ENCODE results near the gene TMEM238. TPM values are rescaled to one million over a fixed set of nuclear protein-coding genes. Genes with fewer than 3 reads are reported as not detected.

Gene TMEM238
- total RNA-seq, result 5.9 TPM

DNA sequence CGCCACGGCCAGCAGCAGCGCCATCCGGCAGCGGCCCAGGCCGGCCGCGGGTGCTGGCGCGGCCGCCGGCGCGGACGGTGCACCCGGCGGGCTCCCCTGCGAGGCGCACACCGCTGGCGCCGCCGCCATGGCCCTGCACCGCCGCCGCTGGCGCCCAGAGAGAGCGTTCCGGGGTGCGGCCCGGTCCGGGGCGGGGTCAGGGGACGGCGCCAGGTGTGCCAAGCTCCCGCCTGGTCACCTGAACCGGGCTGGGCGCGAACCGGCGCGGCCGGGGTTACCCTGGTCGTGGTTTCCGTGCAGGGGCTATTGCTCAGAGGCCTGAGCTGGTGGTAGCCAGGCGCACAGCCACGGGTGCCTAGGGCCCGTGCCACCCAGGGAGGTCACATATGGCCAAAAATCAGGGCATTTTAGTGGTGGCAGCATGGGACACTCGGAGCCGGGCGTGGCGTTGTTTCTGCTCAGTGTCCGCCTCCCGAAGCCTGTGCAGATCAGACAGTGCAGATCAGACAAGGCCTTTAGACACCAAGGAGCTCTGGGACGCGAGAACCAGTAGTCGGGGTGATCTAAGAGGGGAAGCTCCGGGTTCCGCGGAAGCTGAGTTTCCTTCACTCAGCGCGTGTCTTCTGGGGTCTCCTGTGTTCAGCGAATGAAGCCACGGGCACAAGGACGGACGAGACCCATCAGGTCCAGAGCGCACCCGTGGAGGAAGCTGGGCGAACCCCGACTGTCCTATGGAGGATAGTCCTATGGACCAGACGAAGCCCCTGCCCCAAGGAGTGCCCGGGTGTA, at the start of gene TMEM238:
Gene TMEM238, minus strand, starts transcription at position 162 of the 789 bp plus-strand sequence. Its CDS starts 33 bp downstream, at position 129.
- DNase-seq (ENCODE audit: extremely low spot score in 2 of 2), result no peak
- H3K36me3 ChIP-seq, result peaks cover 0 to 22% of the 10 kb centered on the region in 2 donors
- H3K27me3 ChIP-seq, result no peaks in the 10 kb centered on the region
- peaks cover 50% of the 10 kb centered on the region for H3K4me1 ChIP-seq
- H3K4me3 ChIP-seq, result peak within 1 kb of the TSS; percentile 70 to 76
- H3K9me3 ChIP-seq, result no peaks in the 10 kb centered on the region
- H3K27ac ChIP-seq, result peak within 1 kb of the TSS; percentile 96
- TF ChIP-seq POLR2A (IDR thresholded peaks at IDR 0.05), result no peak
- TF ChIP-seq CTCF (IDR thresholded peaks at IDR 0.05), result no peak
- no peak for TF ChIP-seq POLR2AphosphoS5 (IDR thresholded peaks at IDR 0.05; ENCODE audit: insufficient read depth in 1 of 2, low read depth in 1 of 2)
- intact Hi-C loops (cut with DNase I), result loop anchor here (2.0 kb wide), 1 partner anchor 44 kb away; no protein-coding TSS in a partner anchor

DNA sequence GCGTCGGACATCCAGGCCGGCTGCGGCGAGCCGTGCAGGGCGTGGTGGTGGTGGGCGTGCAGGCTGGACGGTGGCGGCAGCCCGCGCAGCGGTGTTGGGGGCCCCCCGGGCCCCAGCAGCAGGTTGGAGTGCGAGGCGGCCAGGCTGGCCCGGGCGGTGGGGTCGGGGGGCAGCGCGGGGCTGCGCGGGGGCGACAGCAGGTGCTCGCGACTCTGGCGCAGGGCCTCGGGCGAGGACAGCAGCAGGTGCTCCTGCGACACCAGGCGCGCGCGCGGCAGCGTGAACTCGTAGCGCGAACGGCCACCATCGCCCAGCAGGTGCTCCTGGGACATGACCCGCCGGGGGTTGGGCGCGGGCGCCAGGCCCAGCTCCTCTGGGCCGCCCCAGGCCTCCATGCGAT, 49.2 kb upstream of the TMEM238 start:
- no peaks in the 10 kb centered on the region for H3K36me3 ChIP-seq
- H3K9me3 ChIP-seq, result no peaks in the 10 kb centered on the region
- TF ChIP-seq CTCF (IDR thresholded peaks at IDR 0.05) (no peak), POLR2AphosphoS5 (IDR thresholded peaks at IDR 0.05; ENCODE audit: insufficient read depth in 1 of 2, low read depth in 1 of 2) (no peak), POLR2A (IDR thresholded peaks at IDR 0.05) (no peak)
- intact Hi-C loops (cut with DNase I), result no loop called here
- no peak for DNase-seq (ENCODE audit: extremely low spot score in 2 of 2)
- no peaks in the 10 kb centered on the region for H3K4me1 ChIP-seq
- no peak overlapping the region for H3K4me3 ChIP-seq
- no peak overlapping the region for H3K27ac ChIP-seq
- peaks cover 6% of the 10 kb centered on the region for H3K27me3 ChIP-seq

DNA sequence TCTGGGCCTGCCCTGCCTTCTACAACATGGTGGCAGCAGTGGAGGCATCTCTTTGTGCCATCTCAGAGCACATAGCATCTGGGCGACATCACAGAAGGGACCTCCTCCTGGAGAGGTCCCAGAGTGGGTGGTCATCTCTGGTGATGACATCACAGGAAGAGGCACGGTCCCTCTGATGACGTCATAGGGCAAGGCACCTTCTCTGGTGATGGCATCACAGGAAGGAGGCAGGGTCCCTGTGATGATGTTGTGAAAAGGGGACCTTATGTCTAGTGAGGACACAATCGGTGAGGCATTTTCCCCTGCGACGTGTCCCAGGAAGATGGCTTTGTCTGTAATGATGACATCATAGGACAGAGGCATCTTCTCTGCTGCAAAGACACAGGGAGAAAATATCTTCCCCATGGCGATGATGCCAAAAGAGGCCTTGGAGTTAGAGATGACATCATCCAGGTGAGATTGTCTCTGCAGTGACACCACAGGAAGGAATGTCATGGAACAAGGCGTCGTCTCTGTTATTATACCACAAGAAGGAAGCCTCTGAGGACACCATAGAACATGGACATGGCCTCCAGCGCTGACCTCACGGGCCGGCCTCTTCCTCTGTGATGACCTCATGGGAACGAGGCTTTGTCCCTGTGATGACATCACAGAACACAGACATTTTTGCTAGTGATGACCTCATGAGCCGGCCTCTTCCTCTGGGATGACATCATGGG, 48.3 kb upstream of the TMEM238 start:
- no peak for DNase-seq (ENCODE audit: extremely low spot score in 2 of 2)
- H3K27me3 ChIP-seq, result peaks cover 6% of the 10 kb centered on the region
- no peaks in the 10 kb centered on the region for H3K4me1 ChIP-seq
- H3K36me3 ChIP-seq, result no peaks in the 10 kb centered on the region
- H3K9me3 ChIP-seq, result no peaks in the 10 kb centered on the region
- intact Hi-C loops (cut with DNase I), result no loop called here
- no peak overlapping the region for H3K27ac ChIP-seq
- no peak overlapping the region for H3K4me3 ChIP-seq
- no peak for TF ChIP-seq CTCF (IDR thresholded peaks at IDR 0.05)
- no peak for TF ChIP-seq POLR2A (IDR thresholded peaks at IDR 0.05)
- no peak for TF ChIP-seq POLR2AphosphoS5 (IDR thresholded peaks at IDR 0.05; ENCODE audit: insufficient read depth in 1 of 2, low read depth in 1 of 2)

DNA sequence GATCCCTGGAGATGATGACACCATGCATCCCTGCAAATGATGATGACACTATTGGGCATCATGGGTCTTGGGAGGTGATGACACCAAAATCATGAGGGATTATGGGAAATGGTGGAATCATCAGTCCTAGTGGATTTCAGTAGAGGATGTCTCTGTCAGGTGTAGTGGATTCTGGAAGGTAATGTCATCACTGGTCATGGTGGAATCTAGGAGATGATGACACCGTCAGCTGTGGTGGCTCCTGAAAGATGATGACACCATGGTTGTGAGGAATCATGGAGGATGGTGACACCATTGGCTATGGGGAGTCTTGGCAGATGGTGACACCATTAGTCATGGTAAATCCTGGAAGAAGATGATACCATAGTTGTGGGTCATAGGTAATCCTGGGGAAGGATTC, 47.1 kb upstream of the TMEM238 start:
- TF ChIP-seq POLR2AphosphoS5 (IDR thresholded peaks at IDR 0.05; ENCODE audit: insufficient read depth in 1 of 2, low read depth in 1 of 2) (no peak), POLR2A (IDR thresholded peaks at IDR 0.05) (no peak), CTCF (IDR thresholded peaks at IDR 0.05) (no peak)
- Histone ChIP-seq H3K9me3 (no peaks in the 10 kb centered on the region), H3K4me3 (no peak overlapping the region), H3K27me3 (peaks cover 6% of the 10 kb centered on the region), H3K36me3 (no peaks in the 10 kb centered on the region), H3K4me1 (no peaks in the 10 kb centered on the region), H3K27ac (no peak overlapping the region)
- no peak for DNase-seq (ENCODE audit: extremely low spot score in 2 of 2)
- intact Hi-C loops (cut with DNase I), result no loop called here
